KMS-11 (cell line): Measurements from ENCODE around the gene RAD9A.

Experiments used
- H2AFZ ChIP-seq: fragments of 200-600 bp; sonication (generic); 2 replicates; pipeline ENCODE4 v1.6.1; 2016; ENCODE audit warnings: antibody characterized with exemption, mixed run types, low read depth
- H3K27ac ChIP-seq: fragments of 200-600 bp; sonication (generic); 2 replicates; pipeline ENCODE4 v1.6.1; 2016; ENCODE audit warnings: mild to moderate bottlenecking, mixed run types
- H3K27me3 ChIP-seq: fragments of 200-600 bp; sonication (generic); 2 replicates; pipeline ENCODE4 v1.6.1; 2017; ENCODE audit warnings: mild to moderate bottlenecking, low read depth, mixed run types, moderate library complexity; ENCODE audit not compliant: insufficient read depth
- H3K36me3 ChIP-seq: fragments of 200-600 bp; sonication (generic); 2 replicates; pipeline ENCODE4 v1.6.1; 2017; ENCODE audit warnings: mild to moderate bottlenecking, mixed run types; ENCODE audit not compliant: insufficient read depth
- H3K4me1 ChIP-seq: fragments of 200-600 bp; sonication (generic); 2 replicates; pipeline ENCODE4 v1.6.1; 2016; ENCODE audit warnings: mild to moderate bottlenecking, low read depth, mixed run types; ENCODE audit not compliant: poor library complexity, severe bottlenecking
- H3K4me2 ChIP-seq: fragments of 200-600 bp; sonication (generic); 2 replicates; pipeline ENCODE4 v1.7.0; 2016; ENCODE audit warnings: mild to moderate bottlenecking, mixed run types
- H3K4me3 ChIP-seq: fragments of 200-600 bp; sonication (generic); IDR thresholded peaks from 2 replicates; pipeline ENCODE4 v1.6.1; 2017; ENCODE audit warnings: low read depth, low read length, mixed read lengths; ENCODE audit not compliant: insufficient read depth
- H3K79me2 ChIP-seq: fragments of 200-600 bp; sonication (generic); 2 replicates; pipeline ENCODE4 v1.6.1; 2016; ENCODE audit warnings: low read depth, mixed run types; ENCODE audit not compliant: insufficient read depth
- H3K9ac ChIP-seq: fragments of 200-600 bp; sonication (generic); 2 replicates; pipeline ENCODE4 v1.6.1; 2016; ENCODE audit warnings: mild to moderate bottlenecking, mixed run types
- H4K20me1 ChIP-seq: fragments of 200-600 bp; sonication (generic); 2 replicates; pipeline ENCODE4 v1.6.1; 2016; ENCODE audit warnings: mild to moderate bottlenecking, mixed run types; ENCODE audit not compliant: insufficient read depth
- TF ChIP-seq, protein P1 (sequence below): fragments of 200-600 bp; sonication (generic); conservative IDR thresholded peaks from 2 replicates; pipeline ENCODE4 v1.6.1; 2017; ENCODE audit warnings: low read depth, mild to moderate bottlenecking, antibody characterized with exemption, low read length, moderate library complexity, mixed read lengths

The RAD9A gene

GRCh38 chr11:67440229-67441097 is 48.7 kb downstream of the RAD9A start:
- peaks cover 5% of the 10 kb centered on the region; the same call in 1 of the 2 replicates for H3K27me3 ChIP-seq
- H3K4me3 ChIP-seq: no peak overlapping the region
- H3K4me1 ChIP-seq: no peaks in the 10 kb centered on the region
- H3K9ac ChIP-seq: no peak overlapping the region
- H2AFZ ChIP-seq: no peak overlapping the region
- H3K79me2 ChIP-seq: no peaks in the 10 kb centered on the region
- H3K36me3 ChIP-seq: no peaks in the 10 kb centered on the region
- no peak overlapping the region for H3K4me2 ChIP-seq
- TF ChIP-seq, protein P1, sequence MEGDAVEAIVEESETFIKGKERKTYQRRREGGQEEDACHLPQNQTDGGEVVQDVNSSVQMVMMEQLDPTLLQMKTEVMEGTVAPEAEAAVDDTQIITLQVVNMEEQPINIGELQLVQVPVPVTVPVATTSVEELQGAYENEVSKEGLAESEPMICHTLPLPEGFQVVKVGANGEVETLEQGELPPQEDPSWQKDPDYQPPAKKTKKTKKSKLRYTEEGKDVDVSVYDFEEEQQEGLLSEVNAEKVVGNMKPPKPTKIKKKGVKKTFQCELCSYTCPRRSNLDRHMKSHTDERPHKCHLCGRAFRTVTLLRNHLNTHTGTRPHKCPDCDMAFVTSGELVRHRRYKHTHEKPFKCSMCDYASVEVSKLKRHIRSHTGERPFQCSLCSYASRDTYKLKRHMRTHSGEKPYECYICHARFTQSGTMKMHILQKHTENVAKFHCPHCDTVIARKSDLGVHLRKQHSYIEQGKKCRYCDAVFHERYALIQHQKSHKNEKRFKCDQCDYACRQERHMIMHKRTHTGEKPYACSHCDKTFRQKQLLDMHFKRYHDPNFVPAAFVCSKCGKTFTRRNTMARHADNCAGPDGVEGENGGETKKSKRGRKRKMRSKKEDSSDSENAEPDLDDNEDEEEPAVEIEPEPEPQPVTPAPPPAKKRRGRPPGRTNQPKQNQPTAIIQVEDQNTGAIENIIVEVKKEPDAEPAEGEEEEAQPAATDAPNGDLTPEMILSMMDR: no peak
- no peak overlapping the region for H3K27ac ChIP-seq
- H4K20me1 ChIP-seq: no peaks in the 10 kb centered on the region

DNA sequence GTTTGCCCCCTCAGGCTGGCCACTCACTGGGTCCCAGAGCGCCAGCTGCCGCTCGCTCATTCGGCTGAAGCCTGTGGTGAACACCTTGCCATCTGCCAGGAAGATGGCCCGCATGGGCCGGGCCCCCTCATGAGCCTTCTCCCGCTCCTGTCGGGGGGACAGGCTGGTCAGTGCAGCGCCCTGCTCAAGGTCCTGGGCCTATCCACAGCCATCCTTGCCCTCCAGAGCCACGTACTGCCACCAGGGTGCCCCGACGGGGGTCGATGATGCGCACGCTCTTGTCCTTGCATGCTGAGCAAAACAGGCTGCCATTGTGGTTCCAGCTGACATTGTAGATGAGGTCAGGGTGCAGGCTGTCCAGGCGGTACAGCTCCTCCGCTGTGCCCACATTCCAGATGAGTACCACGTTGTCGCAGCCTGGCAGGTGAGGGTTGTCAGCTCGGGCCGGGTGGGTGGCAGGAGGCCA is 49.3 kb downstream of the RAD9A start:
- no peak overlapping the region for H3K27ac ChIP-seq
- no peak overlapping the region for H3K9ac ChIP-seq
- peaks cover 11% of the 10 kb centered on the region for H3K27me3 ChIP-seq
- H2AFZ ChIP-seq: no peak overlapping the region
- no peaks in the 10 kb centered on the region for H3K36me3 ChIP-seq
- TF ChIP-seq, protein P1: no peak
- H4K20me1 ChIP-seq: no peaks in the 10 kb centered on the region
- H3K4me1 ChIP-seq: no peaks in the 10 kb centered on the region
- H3K4me3 ChIP-seq: no peak overlapping the region
- H3K79me2 ChIP-seq: no peaks in the 10 kb centered on the region
- H3K4me2 ChIP-seq: no peak overlapping the region

DNA sequence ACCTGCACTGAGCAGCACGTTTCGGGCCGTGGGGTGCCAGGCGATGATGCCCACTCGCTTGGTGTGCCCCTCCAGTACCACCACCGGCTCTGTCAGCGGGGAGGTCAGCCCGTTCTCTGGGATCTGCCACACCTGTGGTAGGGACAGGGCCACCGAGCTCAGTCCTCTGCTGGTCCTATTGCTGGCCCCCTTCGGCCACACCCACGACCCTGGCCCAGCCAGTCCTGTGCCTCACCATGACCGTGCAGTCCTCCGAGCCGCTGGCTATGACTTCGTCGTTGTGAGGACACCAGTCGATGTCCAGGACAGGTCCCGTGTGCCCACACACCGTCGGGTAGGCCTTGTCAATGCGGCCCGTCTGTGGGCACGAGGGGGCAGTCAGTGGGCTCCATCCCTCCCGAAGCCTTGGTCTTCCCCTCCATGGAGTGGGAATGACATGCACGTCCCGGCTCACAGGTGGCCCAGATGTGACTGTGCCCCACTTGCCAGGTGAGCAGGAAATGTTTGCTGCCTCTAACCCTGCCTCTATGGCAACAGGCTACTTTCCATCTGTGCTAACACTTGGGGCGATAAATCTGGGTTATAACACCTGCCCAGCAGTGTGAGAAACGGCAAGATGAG is 50.1 kb downstream of the RAD9A start:
- Histone ChIP-seq H3K4me2 (no peak overlapping the region), H3K27ac (no peak overlapping the region), H3K79me2 (no peaks in the 10 kb centered on the region), H3K4me3 (no peak overlapping the region), H3K9ac (no peak overlapping the region), H2AFZ (no peak overlapping the region), H4K20me1 (no peaks in the 10 kb centered on the region), H3K36me3 (no peaks in the 10 kb centered on the region), H3K27me3 (peaks cover 16% of the 10 kb centered on the region), H3K4me1 (no peaks in the 10 kb centered on the region)
- TF ChIP-seq, protein P1: no peak

- H2AFZ ChIP-seq: no peak overlapping the region
- no peaks in the 10 kb centered on the region for H3K4me1 ChIP-seq
- no peak overlapping the region for H3K4me2 ChIP-seq
- no peak overlapping the region for H3K4me3 ChIP-seq
- H3K36me3 ChIP-seq: no peaks in the 10 kb centered on the region
- H3K27ac ChIP-seq: no peak overlapping the region
- H3K79me2 ChIP-seq: no peaks in the 10 kb centered on the region
- H3K27me3 ChIP-seq: peaks cover 25% of the 10 kb centered on the region
- TF ChIP-seq, protein P1: no peak
- H3K9ac ChIP-seq: no peak overlapping the region
- H4K20me1 ChIP-seq: no peaks in the 10 kb centered on the region
Observed at GRCh38 chr11:67442504-67443404, 51.0 kb downstream of the RAD9A start.
